Kidney epithelial cell (primary cell): ENCODE data around the gene SLC6A12. TPM values are rescaled to one million over a fixed set of nuclear protein-coding genes. Genes with fewer than 3 reads are reported as not detected.

Source experiments
- DNase-seq: peaks from one replicate; pipeline ENCODE4 v3.0.0-alpha.2; 2010; ENCODE audit warnings: low read depth
- H3K27me3 ChIP-seq: 2 replicates; pipeline ENCODE4 v1.6.0; 2011; ENCODE audit warnings: low read length; ENCODE audit not compliant: control insufficient read depth, insufficient read depth
- H3K36me3 ChIP-seq: 2 replicates; pipeline ENCODE4 v1.5.1; 2011; ENCODE audit warnings: low read length; ENCODE audit not compliant: control insufficient read depth, insufficient read depth
- H3K4me3 ChIP-seq: 2 replicates; pipeline ENCODE4 v1.5.1; 2011; ENCODE audit warnings: low read depth, mild to moderate bottlenecking, control low read depth, low read length
- total RNA-seq: library from RNA; depleted of rRNA; stranded (reverse); fragments of >200 nt; gene quantifications from 2 replicates; pipeline ENCODE4 v1.2.3, GENCODE V29; 2015
- TF ChIP-seq, protein P1 (sequence below): IDR thresholded peaks from 2 replicates; pipeline ENCODE4 v1.5.1; 2011; ENCODE audit warnings: mild to moderate bottlenecking, moderate library complexity, low read length, control low read depth, inconsistent platforms; ENCODE audit not compliant: insufficient read depth, poor library complexity, severe bottlenecking

SLC6A12 gene
- total RNA-seq, 1 donor from 2014 or later: not detected

DNA sequence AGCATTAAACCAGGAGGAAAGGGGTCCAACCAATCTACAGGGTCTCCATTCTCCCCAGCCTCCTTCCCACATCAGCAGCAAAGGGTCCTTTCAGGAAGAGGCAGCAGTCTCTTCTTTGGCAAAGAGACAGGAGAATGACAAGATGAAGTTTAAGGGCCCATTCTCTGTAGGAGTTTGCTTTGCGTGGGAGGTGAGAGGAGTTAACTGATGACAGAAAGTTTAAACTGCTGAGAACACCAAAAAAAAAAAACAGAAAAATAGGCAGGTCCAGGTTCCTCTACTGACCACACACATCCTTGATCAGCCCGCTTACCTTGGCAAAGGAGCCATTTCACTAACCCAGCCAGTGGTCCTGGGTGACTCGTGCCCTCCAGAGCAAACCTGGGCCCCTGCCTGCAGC lies 43.0 kb upstream of the SLC6A12 start:
- peaks cover 2% of the 10 kb centered on the region for H3K27me3 ChIP-seq
- no peak overlapping the region for H3K4me3 ChIP-seq
- TF ChIP-seq, protein P1, sequence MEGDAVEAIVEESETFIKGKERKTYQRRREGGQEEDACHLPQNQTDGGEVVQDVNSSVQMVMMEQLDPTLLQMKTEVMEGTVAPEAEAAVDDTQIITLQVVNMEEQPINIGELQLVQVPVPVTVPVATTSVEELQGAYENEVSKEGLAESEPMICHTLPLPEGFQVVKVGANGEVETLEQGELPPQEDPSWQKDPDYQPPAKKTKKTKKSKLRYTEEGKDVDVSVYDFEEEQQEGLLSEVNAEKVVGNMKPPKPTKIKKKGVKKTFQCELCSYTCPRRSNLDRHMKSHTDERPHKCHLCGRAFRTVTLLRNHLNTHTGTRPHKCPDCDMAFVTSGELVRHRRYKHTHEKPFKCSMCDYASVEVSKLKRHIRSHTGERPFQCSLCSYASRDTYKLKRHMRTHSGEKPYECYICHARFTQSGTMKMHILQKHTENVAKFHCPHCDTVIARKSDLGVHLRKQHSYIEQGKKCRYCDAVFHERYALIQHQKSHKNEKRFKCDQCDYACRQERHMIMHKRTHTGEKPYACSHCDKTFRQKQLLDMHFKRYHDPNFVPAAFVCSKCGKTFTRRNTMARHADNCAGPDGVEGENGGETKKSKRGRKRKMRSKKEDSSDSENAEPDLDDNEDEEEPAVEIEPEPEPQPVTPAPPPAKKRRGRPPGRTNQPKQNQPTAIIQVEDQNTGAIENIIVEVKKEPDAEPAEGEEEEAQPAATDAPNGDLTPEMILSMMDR: no peak
- no peaks in the 10 kb centered on the region for H3K36me3 ChIP-seq
- no peak for DNase-seq

DNA sequence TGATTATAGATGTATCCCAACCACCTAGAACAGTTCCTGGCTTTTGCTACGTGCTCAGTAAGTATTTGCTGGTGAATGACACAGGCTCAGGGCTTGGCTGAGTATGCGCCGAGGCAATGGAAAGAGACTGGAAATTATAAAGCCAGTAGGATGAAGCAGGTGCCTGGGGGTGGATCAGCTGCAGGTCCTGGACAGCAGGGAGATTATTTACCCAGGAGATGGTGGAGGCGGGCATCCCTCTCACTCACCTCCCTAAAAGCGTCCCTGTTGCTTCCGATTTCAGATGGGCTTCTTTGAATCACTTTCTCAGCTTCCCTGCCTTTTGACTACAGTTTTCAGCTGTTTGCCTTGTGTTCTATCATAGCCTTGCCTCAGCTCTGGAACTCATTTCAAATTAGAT lies 42.3 kb upstream of the SLC6A12 start:
- no peak for DNase-seq
- Histone ChIP-seq H3K4me3 (no peak overlapping the region), H3K27me3 (peaks cover 2% of the 10 kb centered on the region), H3K36me3 (no peaks in the 10 kb centered on the region)
- TF ChIP-seq, protein P1: no peak

DNA sequence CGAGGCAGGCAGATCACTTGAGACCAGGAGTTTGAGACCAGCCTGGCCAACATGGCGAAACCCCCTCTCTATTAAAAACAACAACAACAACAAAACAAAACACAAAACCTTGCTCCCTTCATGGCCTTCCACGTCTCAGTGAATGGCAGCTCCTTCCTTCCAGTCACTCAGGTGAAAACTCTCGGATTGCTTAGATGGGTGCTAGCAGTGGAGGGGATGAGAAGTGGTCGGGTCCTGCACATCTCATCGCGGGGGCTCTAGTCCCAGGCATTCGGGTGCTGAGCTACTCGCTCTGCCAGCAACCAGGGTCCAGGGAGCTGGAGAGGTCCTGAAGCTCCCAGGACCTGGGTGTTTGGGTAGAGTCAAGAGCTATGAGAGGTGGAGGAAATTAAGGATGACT lies 41.0 kb upstream of the SLC6A12 start:
- Histone ChIP-seq H3K27me3 (peaks cover 2% of the 10 kb centered on the region), H3K4me3 (no peak overlapping the region), H3K36me3 (no peaks in the 10 kb centered on the region)
- no peak for DNase-seq
- TF ChIP-seq, protein P1: no peak

DNA sequence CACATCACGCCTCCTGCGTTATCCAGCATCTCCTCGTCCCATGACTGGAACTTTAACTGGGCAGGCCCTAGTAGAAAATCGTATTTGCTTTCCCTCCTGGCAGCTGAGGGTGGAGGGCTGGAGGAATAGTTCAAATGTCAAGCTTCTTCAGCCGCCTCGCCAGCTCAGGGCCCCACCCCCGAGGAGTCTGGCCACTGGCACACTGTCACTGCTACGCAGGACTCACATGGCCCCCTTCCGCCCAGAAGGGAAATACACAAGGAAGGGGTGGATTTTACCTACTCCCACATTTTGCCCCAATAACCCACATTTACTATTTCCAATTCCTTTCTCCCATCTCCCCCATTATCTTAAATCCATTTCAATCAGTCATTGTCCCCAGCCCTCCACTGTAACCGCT lies 40.1 kb upstream of the SLC6A12 start:
- H3K27me3 ChIP-seq: peaks cover 2% of the 10 kb centered on the region
- DNase-seq: no peak
- H3K4me3 ChIP-seq: no peak overlapping the region
- no peaks in the 10 kb centered on the region for H3K36me3 ChIP-seq
- TF ChIP-seq, protein P1: no peak

DNA sequence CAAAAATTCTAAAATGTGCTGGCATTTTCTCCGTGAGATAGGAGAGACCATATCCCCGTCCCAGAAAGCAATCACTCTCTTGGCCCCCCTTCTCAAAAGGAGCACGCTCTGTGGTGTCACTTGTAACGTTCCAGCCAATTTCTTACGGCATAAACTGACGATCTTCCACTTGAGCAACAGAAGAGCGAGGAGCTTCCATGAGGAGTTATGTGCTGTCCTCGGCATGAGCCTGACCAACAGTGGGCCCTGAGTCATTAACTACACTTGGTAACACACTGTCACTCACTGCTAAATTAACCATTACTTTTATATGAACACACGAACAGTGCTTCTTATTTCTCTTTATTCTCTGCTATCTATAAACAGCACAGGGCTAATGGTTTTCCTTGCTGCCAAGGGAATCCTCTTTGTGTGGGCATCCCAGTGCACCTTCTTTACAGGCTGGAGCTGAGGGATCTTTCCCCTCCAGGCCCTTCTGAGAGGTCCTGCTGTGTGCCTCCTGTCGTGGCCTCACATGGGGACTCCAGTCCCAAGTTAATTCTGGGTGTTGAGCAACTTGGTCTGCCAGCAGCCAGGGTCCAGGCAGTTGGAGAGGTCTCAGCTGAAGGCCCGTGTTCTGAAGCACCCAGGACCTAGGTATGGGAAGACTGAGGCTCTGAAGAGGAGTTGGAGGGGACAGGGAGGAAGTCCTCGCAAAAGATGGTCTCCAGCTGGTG lies 39.3 kb upstream of the SLC6A12 start:
- TF ChIP-seq, protein P1: no peak
- Histone ChIP-seq H3K36me3 (no peaks in the 10 kb centered on the region), H3K4me3 (no peak overlapping the region), H3K27me3 (peaks cover 2% of the 10 kb centered on the region)
- no peak for DNase-seq

DNA sequence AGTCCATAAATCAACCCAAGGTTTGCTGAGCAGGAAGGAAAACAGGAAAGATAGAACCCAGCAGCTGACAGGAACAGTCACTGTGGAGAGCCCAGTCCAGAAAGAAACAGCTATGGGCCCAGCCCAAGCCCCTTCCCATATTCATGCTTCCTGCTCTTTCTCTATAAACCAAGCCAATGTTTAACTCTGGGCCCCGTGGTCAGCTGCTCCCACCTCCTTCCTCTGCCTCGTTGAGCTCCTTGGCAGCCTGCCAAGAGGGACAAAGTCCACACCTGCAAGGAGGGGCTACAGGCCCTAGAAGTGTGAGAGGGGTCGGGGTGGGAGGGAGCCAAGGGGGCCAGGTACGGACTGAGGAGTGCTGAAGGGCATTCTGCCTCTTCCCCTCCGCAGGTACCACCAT lies 38.7 kb upstream of the SLC6A12 start:
- Histone ChIP-seq H3K4me3 (no peak overlapping the region), H3K36me3 (no peaks in the 10 kb centered on the region), H3K27me3 (peaks cover 2% of the 10 kb centered on the region)
- TF ChIP-seq, protein P1: no peak
- DNase-seq: no peak
